ENCODE measurements around the gene HOXC9.

GRCh38 chr12:53955036-53955775, 44.8 kb upstream of the HOXC9 start:
- TF ChIP-seq CTCF (conservative IDR thresholded peaks at IDR 0.05 in 1 of 2, IDR thresholded peaks at IDR 0.05 in 1 of 2; ENCODE audit: extremely low read depth in 1 of 2, insufficient read depth in 1 of 2, low read depth in 1 of 2, low read length in 2 of 2) (no peak), EZH2 (IDR thresholded peaks at IDR 0.05; ENCODE audit: borderline replicate concordance, low read length) (peak; percentile 93)

All from mammary epithelial cell (primary cell).